HEK293T (cell line): ENCODE results near the gene DNAJC27.

Experiments used
- ARNT ChIP-seq: fragments of 450-650 bp; IDR thresholded peaks from 2 replicates; pipeline ENCODE4 v1.6.1; 2017; ENCODE audit warnings: mild to moderate bottlenecking
- BHLHE40 ChIP-seq: fragments of 450-650 bp; IDR thresholded peaks from 2 replicates; pipeline ENCODE4 v1.6.1; 2016; ENCODE audit warnings: mild to moderate bottlenecking, moderate library complexity, borderline replicate concordance
- FOXA1 ChIP-seq: fragments of 450-650 bp; IDR thresholded peaks from 2 replicates; pipeline ENCODE4 v1.6.1; 2016; ENCODE audit warnings: mild to moderate bottlenecking
- FOXK2 ChIP-seq: fragments of 450-650 bp; IDR thresholded peaks from 2 replicates; pipeline ENCODE4 v1.6.1; 2016; ENCODE audit warnings: mild to moderate bottlenecking
- FOXM1 ChIP-seq: fragments of 450-650 bp; IDR thresholded peaks from 2 replicates; pipeline ENCODE4 v1.6.1; 2017; ENCODE audit warnings: mild to moderate bottlenecking, borderline replicate concordance
- L3MBTL2 ChIP-seq: fragments of 450-650 bp; conservative IDR thresholded peaks from 2 replicates; pipeline ENCODE4 v1.6.1; 2016; ENCODE audit warnings: mild to moderate bottlenecking
- SP1 ChIP-seq: fragments of 450-650 bp; IDR thresholded peaks from 2 replicates; pipeline ENCODE4 v1.6.1; 2017
- SUZ12 ChIP-seq: fragments of 450-650 bp; IDR thresholded peaks from 2 replicates; pipeline ENCODE4 v1.6.1; 2016; ENCODE audit warnings: mild to moderate bottlenecking
- ZNF384 ChIP-seq: fragments of 450-650 bp; IDR thresholded peaks from 2 replicates; pipeline ENCODE4 v1.6.1; 2016

DNA sequence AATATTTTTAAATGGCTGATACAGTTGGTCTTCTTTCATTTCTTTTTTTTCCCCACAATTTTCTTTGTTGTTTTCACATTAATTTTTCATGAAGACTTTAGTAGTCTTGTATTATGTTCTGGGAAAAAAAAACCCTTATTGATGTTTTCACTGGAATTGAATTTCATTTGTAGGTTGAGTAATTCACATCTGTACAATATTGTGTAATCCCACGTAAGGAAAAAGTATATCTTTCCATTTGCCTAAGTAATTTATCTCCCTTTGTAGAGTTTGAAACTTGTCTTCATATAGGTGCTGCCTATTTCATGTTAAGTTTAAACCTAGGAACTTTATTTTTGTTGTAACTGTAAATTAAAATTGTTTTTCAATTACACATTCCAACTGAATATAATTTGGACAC, 2.0 kb downstream of the DNAJC27 start:
- no peak for TF ChIP-seq ZNF384
- no peak for TF ChIP-seq SP1
- TF ChIP-seq SUZ12: no peak
- no peak for TF ChIP-seq FOXA1
- no peak for TF ChIP-seq FOXK2
- TF ChIP-seq FOXM1: no peak
- no peak for TF ChIP-seq ARNT
- no peak for TF ChIP-seq BHLHE40
- TF ChIP-seq L3MBTL2: no peak
